Measurements from ENCODE around the gene PILRB.

DNA sequence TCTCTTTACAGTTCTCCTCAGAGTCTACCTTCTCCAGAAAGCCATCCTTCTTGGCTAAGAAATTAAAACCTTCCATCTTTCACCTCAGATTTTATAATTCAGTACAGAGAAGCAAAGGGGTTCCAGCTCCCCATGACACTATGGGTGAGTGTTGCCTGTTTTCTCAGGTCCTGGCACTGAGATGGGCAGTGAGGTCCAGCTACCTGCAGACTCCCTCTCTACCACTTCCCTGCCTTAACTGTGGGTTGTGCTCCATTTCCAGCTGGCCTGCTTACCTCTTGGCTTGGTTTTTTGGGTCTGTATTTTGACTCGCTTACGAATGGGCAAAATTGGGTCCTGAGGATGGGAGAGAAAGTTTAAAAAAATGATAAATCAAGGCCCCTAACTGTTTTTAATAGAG is 44.3 kb downstream of the PILRB start:
- no peak for TF ChIP-seq CTCF (IDR thresholded peaks at IDR 0.05)
- no peak for TF ChIP-seq POLR2A (IDR thresholded peaks at IDR 0.05)
- no peak for TF ChIP-seq POLR2AphosphoS5 (IDR thresholded peaks at IDR 0.05)
- TF ChIP-seq EP300 (IDR thresholded peaks at IDR 0.05), result no peak
